ENCODE data around the gene REXO4. TPM values are rescaled to one million over a fixed set of nuclear protein-coding genes. Genes with fewer than 3 reads are reported as not detected.

The REXO4 gene
- total RNA-seq, 1 experiment from 2014 or later = 38.6 TPM

DNA sequence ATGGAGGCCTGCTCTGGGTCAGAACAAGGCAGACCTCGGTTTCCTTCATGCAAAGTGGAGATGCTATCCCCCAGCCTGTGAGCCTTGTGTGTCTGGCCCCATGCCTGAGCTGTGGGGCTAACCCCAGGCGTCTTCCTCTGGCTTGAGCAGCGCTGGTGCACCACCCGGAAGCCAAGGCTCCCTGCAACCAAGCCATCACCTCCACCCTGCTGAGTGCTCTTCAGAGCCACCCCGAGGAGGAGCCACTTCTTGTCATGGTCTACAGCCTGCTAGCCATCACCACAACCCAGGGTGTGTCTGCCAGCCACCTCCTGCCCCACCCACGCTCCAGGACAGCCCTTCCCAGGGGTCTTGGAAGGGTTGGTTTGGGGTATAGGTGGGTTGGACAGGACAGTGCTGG is 16.2 kb downstream of the REXO4 start:
- ChIA-PET POLR2A (no interaction called here), CTCF (no interaction called here)
- no peak for DNase-seq (ENCODE audit: low spot score)
- no peak for ATAC-seq
- TF ChIP-seq, protein P1, sequence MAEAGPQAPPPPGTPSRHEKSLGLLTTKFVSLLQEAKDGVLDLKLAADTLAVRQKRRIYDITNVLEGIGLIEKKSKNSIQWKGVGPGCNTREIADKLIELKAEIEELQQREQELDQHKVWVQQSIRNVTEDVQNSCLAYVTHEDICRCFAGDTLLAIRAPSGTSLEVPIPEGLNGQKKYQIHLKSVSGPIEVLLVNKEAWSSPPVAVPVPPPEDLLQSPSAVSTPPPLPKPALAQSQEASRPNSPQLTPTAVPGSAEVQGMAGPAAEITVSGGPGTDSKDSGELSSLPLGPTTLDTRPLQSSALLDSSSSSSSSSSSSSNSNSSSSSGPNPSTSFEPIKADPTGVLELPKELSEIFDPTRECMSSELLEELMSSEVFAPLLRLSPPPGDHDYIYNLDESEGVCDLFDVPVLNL (CRISPR knock-in tag; IDR thresholded peaks at IDR 0.05; ENCODE audit: borderline replicate concordance, low read depth) = no peak
- TF ChIP-seq, protein P2, sequence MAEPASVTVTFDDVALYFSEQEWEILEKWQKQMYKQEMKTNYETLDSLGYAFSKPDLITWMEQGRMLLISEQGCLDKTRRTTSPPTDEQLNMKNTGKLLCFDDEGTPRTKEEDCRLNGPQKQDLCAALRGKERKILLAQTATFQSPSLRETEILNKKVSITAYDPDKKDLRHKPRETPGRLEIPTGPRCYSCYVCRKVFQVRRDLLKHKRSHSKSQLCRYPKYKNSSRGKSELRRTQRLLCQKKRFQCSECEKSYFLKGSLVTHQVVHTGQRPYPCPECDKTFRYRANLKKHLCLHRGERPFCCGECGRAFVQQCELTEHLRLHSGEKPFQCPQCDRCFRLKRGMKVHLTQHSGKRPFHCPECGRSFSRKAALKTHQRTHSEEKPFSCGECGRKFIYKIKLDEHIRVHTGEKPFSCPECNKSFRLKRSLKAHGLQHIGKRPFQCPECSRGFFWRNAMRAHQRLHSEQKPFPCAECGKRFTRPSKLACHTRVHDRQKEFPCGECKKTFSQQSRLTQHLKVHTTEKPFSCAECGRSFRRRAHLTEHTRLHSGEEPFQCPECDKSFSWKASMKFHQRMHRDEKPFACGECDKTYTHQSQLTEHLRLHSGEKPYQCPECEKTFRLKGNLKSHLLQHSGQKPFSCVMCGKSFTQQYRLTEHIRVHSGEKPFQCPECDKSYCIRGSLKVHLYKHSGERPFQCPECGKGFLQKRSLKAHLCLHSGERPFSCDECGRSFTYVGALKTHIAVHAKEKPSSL (CRISPR knock-in tag; conservative IDR thresholded peaks at IDR 0.05) = no peak
- TF ChIP-seq NFE2L1 (CRISPR knock-in tag; IDR thresholded peaks at IDR 0.05) (no peak), CBFB (CRISPR knock-in tag; IDR thresholded peaks at IDR 0.05; ENCODE audit: low read depth) (no peak), ZNF671 (CRISPR knock-in tag; IDR thresholded peaks at IDR 0.05) (no peak)
- TF ChIP-seq, protein P3, sequence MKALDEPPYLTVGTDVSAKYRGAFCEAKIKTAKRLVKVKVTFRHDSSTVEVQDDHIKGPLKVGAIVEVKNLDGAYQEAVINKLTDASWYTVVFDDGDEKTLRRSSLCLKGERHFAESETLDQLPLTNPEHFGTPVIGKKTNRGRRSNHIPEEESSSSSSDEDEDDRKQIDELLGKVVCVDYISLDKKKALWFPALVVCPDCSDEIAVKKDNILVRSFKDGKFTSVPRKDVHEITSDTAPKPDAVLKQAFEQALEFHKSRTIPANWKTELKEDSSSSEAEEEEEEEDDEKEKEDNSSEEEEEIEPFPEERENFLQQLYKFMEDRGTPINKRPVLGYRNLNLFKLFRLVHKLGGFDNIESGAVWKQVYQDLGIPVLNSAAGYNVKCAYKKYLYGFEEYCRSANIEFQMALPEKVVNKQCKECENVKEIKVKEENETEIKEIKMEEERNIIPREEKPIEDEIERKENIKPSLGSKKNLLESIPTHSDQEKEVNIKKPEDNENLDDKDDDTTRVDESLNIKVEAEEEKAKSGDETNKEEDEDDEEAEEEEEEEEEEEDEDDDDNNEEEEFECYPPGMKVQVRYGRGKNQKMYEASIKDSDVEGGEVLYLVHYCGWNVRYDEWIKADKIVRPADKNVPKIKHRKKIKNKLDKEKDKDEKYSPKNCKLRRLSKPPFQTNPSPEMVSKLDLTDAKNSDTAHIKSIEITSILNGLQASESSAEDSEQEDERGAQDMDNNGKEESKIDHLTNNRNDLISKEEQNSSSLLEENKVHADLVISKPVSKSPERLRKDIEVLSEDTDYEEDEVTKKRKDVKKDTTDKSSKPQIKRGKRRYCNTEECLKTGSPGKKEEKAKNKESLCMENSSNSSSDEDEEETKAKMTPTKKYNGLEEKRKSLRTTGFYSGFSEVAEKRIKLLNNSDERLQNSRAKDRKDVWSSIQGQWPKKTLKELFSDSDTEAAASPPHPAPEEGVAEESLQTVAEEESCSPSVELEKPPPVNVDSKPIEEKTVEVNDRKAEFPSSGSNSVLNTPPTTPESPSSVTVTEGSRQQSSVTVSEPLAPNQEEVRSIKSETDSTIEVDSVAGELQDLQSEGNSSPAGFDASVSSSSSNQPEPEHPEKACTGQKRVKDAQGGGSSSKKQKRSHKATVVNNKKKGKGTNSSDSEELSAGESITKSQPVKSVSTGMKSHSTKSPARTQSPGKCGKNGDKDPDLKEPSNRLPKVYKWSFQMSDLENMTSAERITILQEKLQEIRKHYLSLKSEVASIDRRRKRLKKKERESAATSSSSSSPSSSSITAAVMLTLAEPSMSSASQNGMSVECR (CRISPR knock-in tag; IDR thresholded peaks at IDR 0.05; ENCODE audit: borderline replicate concordance) = no peak
- TF ChIP-seq, protein P4, sequence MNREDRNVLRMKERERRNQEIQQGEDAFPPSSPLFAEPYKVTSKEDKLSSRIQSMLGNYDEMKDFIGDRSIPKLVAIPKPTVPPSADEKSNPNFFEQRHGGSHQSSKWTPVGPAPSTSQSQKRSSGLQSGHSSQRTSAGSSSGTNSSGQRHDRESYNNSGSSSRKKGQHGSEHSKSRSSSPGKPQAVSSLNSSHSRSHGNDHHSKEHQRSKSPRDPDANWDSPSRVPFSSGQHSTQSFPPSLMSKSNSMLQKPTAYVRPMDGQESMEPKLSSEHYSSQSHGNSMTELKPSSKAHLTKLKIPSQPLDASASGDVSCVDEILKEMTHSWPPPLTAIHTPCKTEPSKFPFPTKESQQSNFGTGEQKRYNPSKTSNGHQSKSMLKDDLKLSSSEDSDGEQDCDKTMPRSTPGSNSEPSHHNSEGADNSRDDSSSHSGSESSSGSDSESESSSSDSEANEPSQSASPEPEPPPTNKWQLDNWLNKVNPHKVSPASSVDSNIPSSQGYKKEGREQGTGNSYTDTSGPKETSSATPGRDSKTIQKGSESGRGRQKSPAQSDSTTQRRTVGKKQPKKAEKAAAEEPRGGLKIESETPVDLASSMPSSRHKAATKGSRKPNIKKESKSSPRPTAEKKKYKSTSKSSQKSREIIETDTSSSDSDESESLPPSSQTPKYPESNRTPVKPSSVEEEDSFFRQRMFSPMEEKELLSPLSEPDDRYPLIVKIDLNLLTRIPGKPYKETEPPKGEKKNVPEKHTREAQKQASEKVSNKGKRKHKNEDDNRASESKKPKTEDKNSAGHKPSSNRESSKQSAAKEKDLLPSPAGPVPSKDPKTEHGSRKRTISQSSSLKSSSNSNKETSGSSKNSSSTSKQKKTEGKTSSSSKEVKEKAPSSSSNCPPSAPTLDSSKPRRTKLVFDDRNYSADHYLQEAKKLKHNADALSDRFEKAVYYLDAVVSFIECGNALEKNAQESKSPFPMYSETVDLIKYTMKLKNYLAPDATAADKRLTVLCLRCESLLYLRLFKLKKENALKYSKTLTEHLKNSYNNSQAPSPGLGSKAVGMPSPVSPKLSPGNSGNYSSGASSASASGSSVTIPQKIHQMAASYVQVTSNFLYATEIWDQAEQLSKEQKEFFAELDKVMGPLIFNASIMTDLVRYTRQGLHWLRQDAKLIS (CRISPR knock-in tag; IDR thresholded peaks at IDR 0.05; ENCODE audit: borderline replicate concordance) = no peak
- TF ChIP-seq, protein P5, sequence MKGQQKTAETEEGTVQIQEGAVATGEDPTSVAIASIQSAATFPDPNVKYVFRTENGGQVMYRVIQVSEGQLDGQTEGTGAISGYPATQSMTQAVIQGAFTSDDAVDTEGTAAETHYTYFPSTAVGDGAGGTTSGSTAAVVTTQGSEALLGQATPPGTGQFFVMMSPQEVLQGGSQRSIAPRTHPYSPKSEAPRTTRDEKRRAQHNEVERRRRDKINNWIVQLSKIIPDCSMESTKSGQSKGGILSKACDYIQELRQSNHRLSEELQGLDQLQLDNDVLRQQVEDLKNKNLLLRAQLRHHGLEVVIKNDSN (CRISPR knock-in tag; IDR thresholded peaks at IDR 0.05) = no peak
- Mint-ChIP-seq H3K9me3 (no peaks in the 10 kb centered on the region), H3K27ac (no peak overlapping the region), H3K4me1 (no peaks in the 10 kb centered on the region), H3K36me3 (peaks cover 19% of the 10 kb centered on the region), H3K4me3 (no peak overlapping the region), H3K27me3 (ENCODE audit: low read depth) (peaks cover 4% of the 10 kb centered on the region)

DNA sequence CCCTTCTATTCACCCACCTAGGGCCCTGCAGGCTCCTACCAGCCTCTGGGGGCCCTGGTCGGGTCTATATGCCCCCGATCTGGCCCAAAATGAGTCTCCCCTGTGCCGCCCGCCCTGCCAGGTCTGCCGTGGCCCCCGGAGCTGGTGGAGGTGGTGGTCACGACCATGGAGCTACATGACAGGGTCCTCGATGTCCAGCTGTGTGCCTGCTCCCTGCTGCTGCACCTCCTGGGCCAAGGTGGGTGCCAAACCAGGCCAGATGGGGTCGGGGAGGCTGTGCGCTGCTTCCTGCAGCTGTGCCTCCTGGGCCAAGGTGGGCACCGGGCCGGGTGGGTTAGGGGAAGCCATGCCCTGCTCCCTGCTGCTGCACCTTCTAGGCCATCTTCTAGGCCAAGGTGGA is 17.5 kb downstream of the REXO4 start:
- CTCF ChIA-PET = interaction anchor here (0.6 to 1.1 kb wide), 2 partner anchors 58 to 214 kb away, joined by 3 read pairs; no protein-coding TSS in a partner anchor

More for the DNA sequence above, 17.5 kb downstream of the REXO4 start:
- DNase-seq (ENCODE audit: low spot score) (no peak), ATAC-seq (no peak)
- H3K4me1 Mint-ChIP-seq = no peaks in the 10 kb centered on the region
- peaks cover 6% of the 10 kb centered on the region for H3K36me3 Mint-ChIP-seq
- H3K9me3 Mint-ChIP-seq = no peaks in the 10 kb centered on the region
- H3K27me3 Mint-ChIP-seq (ENCODE audit: low read depth) = peaks cover 4% of the 10 kb centered on the region
- H3K4me3 Mint-ChIP-seq = no peak overlapping the region
- H3K27ac Mint-ChIP-seq = no peak overlapping the region
- TF ChIP-seq CREB1 (CRISPR knock-in tag; IDR thresholded peaks at IDR 0.05) = no peak
- TF ChIP-seq MXD4 (CRISPR knock-in tag; IDR thresholded peaks at IDR 0.05; ENCODE audit: borderline replicate concordance) = no peak
- TF ChIP-seq, protein P6, sequence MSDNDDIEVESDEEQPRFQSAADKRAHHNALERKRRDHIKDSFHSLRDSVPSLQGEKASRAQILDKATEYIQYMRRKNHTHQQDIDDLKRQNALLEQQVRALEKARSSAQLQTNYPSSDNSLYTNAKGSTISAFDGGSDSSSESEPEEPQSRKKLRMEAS (CRISPR knock-in tag; IDR thresholded peaks at IDR 0.05) = no peak
- no peak for TF ChIP-seq ZNF416 (CRISPR knock-in tag; IDR thresholded peaks at IDR 0.05)
- TF ChIP-seq, protein P5 (CRISPR knock-in tag; IDR thresholded peaks at IDR 0.05) = no peak
- no peak for TF ChIP-seq ATF1 (CRISPR knock-in tag; IDR thresholded peaks at IDR 0.05)
- TF ChIP-seq, protein P7, sequence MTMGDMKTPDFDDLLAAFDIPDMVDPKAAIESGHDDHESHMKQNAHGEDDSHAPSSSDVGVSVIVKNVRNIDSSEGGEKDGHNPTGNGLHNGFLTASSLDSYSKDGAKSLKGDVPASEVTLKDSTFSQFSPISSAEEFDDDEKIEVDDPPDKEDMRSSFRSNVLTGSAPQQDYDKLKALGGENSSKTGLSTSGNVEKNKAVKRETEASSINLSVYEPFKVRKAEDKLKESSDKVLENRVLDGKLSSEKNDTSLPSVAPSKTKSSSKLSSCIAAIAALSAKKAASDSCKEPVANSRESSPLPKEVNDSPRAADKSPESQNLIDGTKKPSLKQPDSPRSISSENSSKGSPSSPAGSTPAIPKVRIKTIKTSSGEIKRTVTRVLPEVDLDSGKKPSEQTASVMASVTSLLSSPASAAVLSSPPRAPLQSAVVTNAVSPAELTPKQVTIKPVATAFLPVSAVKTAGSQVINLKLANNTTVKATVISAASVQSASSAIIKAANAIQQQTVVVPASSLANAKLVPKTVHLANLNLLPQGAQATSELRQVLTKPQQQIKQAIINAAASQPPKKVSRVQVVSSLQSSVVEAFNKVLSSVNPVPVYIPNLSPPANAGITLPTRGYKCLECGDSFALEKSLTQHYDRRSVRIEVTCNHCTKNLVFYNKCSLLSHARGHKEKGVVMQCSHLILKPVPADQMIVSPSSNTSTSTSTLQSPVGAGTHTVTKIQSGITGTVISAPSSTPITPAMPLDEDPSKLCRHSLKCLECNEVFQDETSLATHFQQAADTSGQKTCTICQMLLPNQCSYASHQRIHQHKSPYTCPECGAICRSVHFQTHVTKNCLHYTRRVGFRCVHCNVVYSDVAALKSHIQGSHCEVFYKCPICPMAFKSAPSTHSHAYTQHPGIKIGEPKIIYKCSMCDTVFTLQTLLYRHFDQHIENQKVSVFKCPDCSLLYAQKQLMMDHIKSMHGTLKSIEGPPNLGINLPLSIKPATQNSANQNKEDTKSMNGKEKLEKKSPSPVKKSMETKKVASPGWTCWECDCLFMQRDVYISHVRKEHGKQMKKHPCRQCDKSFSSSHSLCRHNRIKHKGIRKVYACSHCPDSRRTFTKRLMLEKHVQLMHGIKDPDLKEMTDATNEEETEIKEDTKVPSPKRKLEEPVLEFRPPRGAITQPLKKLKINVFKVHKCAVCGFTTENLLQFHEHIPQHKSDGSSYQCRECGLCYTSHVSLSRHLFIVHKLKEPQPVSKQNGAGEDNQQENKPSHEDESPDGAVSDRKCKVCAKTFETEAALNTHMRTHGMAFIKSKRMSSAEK (CRISPR knock-in tag; IDR thresholded peaks at IDR 0.05; ENCODE audit: borderline replicate concordance) = no peak
- no peak for TF ChIP-seq JAZF1 (CRISPR knock-in tag; IDR thresholded peaks at IDR 0.05)
- TF ChIP-seq FOXP1 (CRISPR knock-in tag; IDR thresholded peaks at IDR 0.05; ENCODE audit: borderline replicate concordance) = peak; percentile 43; the same call in 1 of the 2 replicates
- POLR2A ChIA-PET = interaction anchor here (0.7 kb wide), 1 partner anchor 594 kb away, joined by 3 read pairs; no protein-coding TSS in a partner anchor
